ENCODE data around the gene FSTL4.

Gene FSTL4

GRCh38 chr5:133202066-133202665, 410.2 kb downstream of the FSTL4 start:
- CTCF ChIA-PET: interaction anchor here (1.2 kb wide), 1 partner anchor 23 kb away, joined by 3 read pairs; no protein-coding TSS in a partner anchor
- Histone ChIP-seq H3K4me3 (ENCODE audit: control insufficient read depth in 1 of 7, extremely low read depth in 1 of 7, insufficient read depth in 4 of 7, low read depth in 2 of 7, low read length in 6 of 7) (no peak overlapping the region), H3K27me3 (replicated peaks in 2 of 5; ENCODE audit: control insufficient read depth in 4 of 5, insufficient read depth in 5 of 5, low read length in 4 of 5) (peaks cover 0 to 2% (median 0%) of the 10 kb centered on the region in 5 experiments), H3K36me3 (ENCODE audit: control insufficient read depth in 4 of 4, insufficient read depth in 4 of 4, low read length in 3 of 4) (no peaks in the 10 kb centered on the region), H3K4me1 (ENCODE audit: control extremely low read depth in 1 of 4, control insufficient read depth in 4 of 4, insufficient read depth in 4 of 4, low read length in 3 of 4) (no peaks in the 10 kb centered on the region), H3K27ac (ENCODE audit: insufficient read depth in 1 of 2, low read depth in 1 of 2, low read length in 2 of 2, poor library complexity in 1 of 2, severe bottlenecking in 2 of 2) (no peak overlapping the region), H3K9me3 (ENCODE audit: control extremely low read depth in 1 of 5, control insufficient read depth in 4 of 5, insufficient read depth in 2 of 5, low read depth in 1 of 5, low read length in 4 of 5) (peaks cover 0 to 9% (median 4%) of the 10 kb centered on the region in 5 experiments)
- no peak for DNase-seq
- WGBS (ENCODE audit: insufficient coverage): 97% methylated on average over 8 of the region's 8 CpGs
- POLR2A ChIA-PET: no interaction called here

GRCh38 chr5:133201310-133201709, 411.0 kb downstream of the FSTL4 start:
- CTCF ChIA-PET: interaction anchor here (1.2 kb wide), 1 partner anchor 24 kb away, joined by 3 read pairs; no protein-coding TSS in a partner anchor
- H3K36me3 ChIP-seq (ENCODE audit: control insufficient read depth in 4 of 4, insufficient read depth in 4 of 4, low read length in 3 of 4): no peaks in the 10 kb centered on the region

GRCh38 chr5:133200256-133200655, 412.1 kb downstream of the FSTL4 start:
- no peak overlapping the region for H3K27ac ChIP-seq (ENCODE audit: insufficient read depth in 1 of 2, low read depth in 1 of 2, low read length in 2 of 2, poor library complexity in 1 of 2, severe bottlenecking in 2 of 2)
- no peak for DNase-seq
- peaks cover 0 to 9% (median 4%) of the 10 kb centered on the region in 5 experiments for H3K9me3 ChIP-seq (ENCODE audit: control extremely low read depth in 1 of 5, control insufficient read depth in 4 of 5, insufficient read depth in 2 of 5, low read depth in 1 of 5, low read length in 4 of 5)
- no peaks in the 10 kb centered on the region for H3K36me3 ChIP-seq (ENCODE audit: control insufficient read depth in 4 of 4, insufficient read depth in 4 of 4, low read length in 3 of 4)
- CTCF ChIA-PET: no interaction called here
- peaks cover 0 to 2% (median 0%) of the 10 kb centered on the region in 5 experiments for H3K27me3 ChIP-seq (replicated peaks in 2 of 5; ENCODE audit: control insufficient read depth in 4 of 5, insufficient read depth in 5 of 5, low read length in 4 of 5)
- POLR2A ChIA-PET: no interaction called here
- no peak overlapping the region for H3K4me3 ChIP-seq (ENCODE audit: control insufficient read depth in 1 of 7, extremely low read depth in 1 of 7, insufficient read depth in 4 of 7, low read depth in 2 of 7, low read length in 6 of 7)
- no peaks in the 10 kb centered on the region for H3K4me1 ChIP-seq (ENCODE audit: control extremely low read depth in 1 of 4, control insufficient read depth in 4 of 4, insufficient read depth in 4 of 4, low read length in 3 of 4)
- 100% methylated on average over 3 of the region's 3 CpGs for WGBS (ENCODE audit: insufficient coverage)

More at GRCh38 chr5:133201310-133201709, 411.0 kb downstream of the FSTL4 start:
- Histone ChIP-seq H3K4me1 (ENCODE audit: control extremely low read depth in 1 of 4, control insufficient read depth in 4 of 4, insufficient read depth in 4 of 4, low read length in 3 of 4) (no peaks in the 10 kb centered on the region), H3K4me3 (ENCODE audit: control insufficient read depth in 1 of 7, extremely low read depth in 1 of 7, insufficient read depth in 4 of 7, low read depth in 2 of 7, low read length in 6 of 7) (no peak overlapping the region), H3K27ac (ENCODE audit: insufficient read depth in 1 of 2, low read depth in 1 of 2, low read length in 2 of 2, poor library complexity in 1 of 2, severe bottlenecking in 2 of 2) (no peak overlapping the region), H3K27me3 (replicated peaks in 2 of 5; ENCODE audit: control insufficient read depth in 4 of 5, insufficient read depth in 5 of 5, low read length in 4 of 5) (peaks cover 0 to 2% (median 0%) of the 10 kb centered on the region in 5 experiments), H3K9me3 (ENCODE audit: control extremely low read depth in 1 of 5, control insufficient read depth in 4 of 5, insufficient read depth in 2 of 5, low read depth in 1 of 5, low read length in 4 of 5) (peaks cover 0 to 9% (median 4%) of the 10 kb centered on the region in 5 experiments)
- no CpG with 5 or more reads among the region's 1 CpG for whole genome bisulfite sequencing (ENCODE audit: insufficient coverage)
- no peak for DNase-seq
- POLR2A ChIA-PET: interaction anchor here (0.6 kb wide), 1 partner anchor 61 kb away, joined by 3 read pairs; no protein-coding TSS in a partner anchor

GRCh38 chr5:133199417-133200178, 412.7 kb downstream of the FSTL4 start:
- no peak overlapping the region for H3K27ac ChIP-seq (ENCODE audit: insufficient read depth in 1 of 2, low read depth in 1 of 2, low read length in 2 of 2, poor library complexity in 1 of 2, severe bottlenecking in 2 of 2)
- WGBS (ENCODE audit: insufficient coverage): 86% methylated on average over 10 of the region's 18 CpGs
- no peaks in the 10 kb centered on the region for H3K4me1 ChIP-seq (ENCODE audit: control extremely low read depth in 1 of 4, control insufficient read depth in 4 of 4, insufficient read depth in 4 of 4, low read length in 3 of 4)
- H3K9me3 ChIP-seq (ENCODE audit: control extremely low read depth in 1 of 5, control insufficient read depth in 4 of 5, insufficient read depth in 2 of 5, low read depth in 1 of 5, low read length in 4 of 5): peaks cover 0 to 9% (median 4%) of the 10 kb centered on the region in 5 experiments
- H3K4me3 ChIP-seq (ENCODE audit: control insufficient read depth in 1 of 7, extremely low read depth in 1 of 7, insufficient read depth in 4 of 7, low read depth in 2 of 7, low read length in 6 of 7): no peak overlapping the region
- peaks cover 0 to 2% (median 0%) of the 10 kb centered on the region in 5 experiments for H3K27me3 ChIP-seq (replicated peaks in 2 of 5; ENCODE audit: control insufficient read depth in 4 of 5, insufficient read depth in 5 of 5, low read length in 4 of 5)
- no peaks in the 10 kb centered on the region for H3K36me3 ChIP-seq (ENCODE audit: control insufficient read depth in 4 of 4, insufficient read depth in 4 of 4, low read length in 3 of 4)
- POLR2A ChIA-PET: no interaction called here
- CTCF ChIA-PET: no interaction called here
- DNase-seq: no peak

- WGBS (ENCODE audit: insufficient coverage): 92% methylated on average over 12 of the region's 12 CpGs
- Histone ChIP-seq H3K36me3 (ENCODE audit: control insufficient read depth in 4 of 4, insufficient read depth in 4 of 4, low read length in 3 of 4) (no peaks in the 10 kb centered on the region), H3K27ac (ENCODE audit: insufficient read depth in 1 of 2, low read depth in 1 of 2, low read length in 2 of 2, poor library complexity in 1 of 2, severe bottlenecking in 2 of 2) (no peak overlapping the region), H3K9me3 (ENCODE audit: control extremely low read depth in 1 of 5, control insufficient read depth in 4 of 5, insufficient read depth in 2 of 5, low read depth in 1 of 5, low read length in 4 of 5) (peaks cover 0 to 9% (median 4%) of the 10 kb centered on the region in 5 experiments), H3K27me3 (replicated peaks in 2 of 5; ENCODE audit: control insufficient read depth in 4 of 5, insufficient read depth in 5 of 5, low read length in 4 of 5) (peaks cover 0 to 2% (median 0%) of the 10 kb centered on the region in 5 experiments), H3K4me1 (ENCODE audit: control extremely low read depth in 1 of 4, control insufficient read depth in 4 of 4, insufficient read depth in 4 of 4, low read length in 3 of 4) (no peaks in the 10 kb centered on the region), H3K4me3 (ENCODE audit: control insufficient read depth in 1 of 7, extremely low read depth in 1 of 7, insufficient read depth in 4 of 7, low read depth in 2 of 7, low read length in 6 of 7) (no peak overlapping the region)
- CTCF ChIA-PET: interaction anchor here (1.1 kb wide), 1 partner anchor 95 kb away, joined by 3 read pairs; no protein-coding TSS in a partner anchor
- POLR2A ChIA-PET: no interaction called here
- DNase-seq: no peak
Measured at GRCh38 chr5:133198511-133198910, 413.8 kb downstream of the FSTL4 start.

DNA sequence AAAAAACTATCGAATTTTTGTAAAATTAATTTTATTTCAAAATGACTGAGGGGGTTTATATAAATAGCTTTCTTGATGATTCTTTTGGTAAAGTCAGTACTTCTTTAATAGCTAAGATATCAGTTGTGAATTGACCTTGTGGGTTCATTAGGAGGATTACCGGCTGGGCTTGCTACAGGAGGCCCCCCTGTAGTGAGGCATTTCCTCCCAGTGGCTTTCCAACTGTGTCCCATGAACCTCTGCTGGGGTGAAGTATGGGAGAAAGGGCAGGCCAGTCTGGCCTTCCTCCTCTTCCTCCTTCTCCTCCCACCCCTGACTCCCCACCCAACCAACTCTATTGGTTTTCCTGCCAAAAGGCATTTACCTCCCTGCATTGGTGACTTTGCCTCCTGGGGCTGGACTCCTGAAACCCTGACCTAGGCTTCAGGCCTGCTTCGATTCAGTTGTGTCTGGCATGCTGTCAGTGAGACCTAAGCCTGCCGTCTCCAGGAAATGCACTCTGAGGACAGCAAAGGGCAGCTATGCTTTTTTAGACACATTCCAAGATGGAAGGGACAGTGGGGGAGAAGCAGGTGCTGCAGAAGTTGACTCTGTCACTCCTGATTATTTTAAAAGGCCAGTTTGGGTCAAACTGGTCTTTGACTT, 415.8 kb downstream of the FSTL4 start:
- Histone ChIP-seq H3K36me3 (ENCODE audit: control insufficient read depth in 4 of 4, insufficient read depth in 4 of 4, low read length in 3 of 4) (no peaks in the 10 kb centered on the region), H3K27ac (ENCODE audit: insufficient read depth in 1 of 2, low read depth in 1 of 2, low read length in 2 of 2, poor library complexity in 1 of 2, severe bottlenecking in 2 of 2) (no peak overlapping the region), H3K9me3 (ENCODE audit: control extremely low read depth in 1 of 5, control insufficient read depth in 4 of 5, insufficient read depth in 2 of 5, low read depth in 1 of 5, low read length in 4 of 5) (no peaks in the 10 kb centered on the region), H3K27me3 (replicated peaks in 2 of 5; ENCODE audit: control insufficient read depth in 4 of 5, insufficient read depth in 5 of 5, low read length in 4 of 5) (peaks cover 0 to 2% (median 0%) of the 10 kb centered on the region in 5 experiments), H3K4me1 (ENCODE audit: control extremely low read depth in 1 of 4, control insufficient read depth in 4 of 4, insufficient read depth in 4 of 4, low read length in 3 of 4) (no peaks in the 10 kb centered on the region), H3K4me3 (ENCODE audit: control insufficient read depth in 1 of 7, extremely low read depth in 1 of 7, insufficient read depth in 4 of 7, low read depth in 2 of 7, low read length in 6 of 7) (no peak overlapping the region)
- CTCF ChIA-PET: no interaction called here
- 94% methylated on average over 3 of the region's 4 CpGs for WGBS (ENCODE audit: insufficient coverage)
- no peak for DNase-seq
- POLR2A ChIA-PET: no interaction called here

Data from common myeloid progenitor, CD34-positive (primary cell).